Left ventricle myocardium inferior (tissue), 1 donor: ENCODE results near the gene RORB. TPM values are rescaled to one million over a fixed set of nuclear protein-coding genes. Genes with fewer than 3 reads are reported as not detected.
"Not testable (repeated sequence)": the region's sequence is repeated elsewhere in the genome, so short reads cannot be mapped to it uniquely, and the experiment has no call there.

Experiments used
- DNase-seq: peaks from one replicate; pipeline ENCODE4 v3.0.0-alpha.2; 2020
- H3K27ac ChIP-seq: fragments of 200-600 bp; replicated peaks from 2 replicates; pipeline ENCODE4 v1.8.0; 2021
- H3K27me3 ChIP-seq: fragments of 200-600 bp; 2 replicates; pipeline ENCODE4 v1.8.0; 2021; ENCODE audit warnings: low read depth
- H3K36me3 ChIP-seq: fragments of 200-600 bp; 2 replicates; pipeline ENCODE4 v1.8.0; 2021
- H3K4me1 ChIP-seq: fragments of 200-600 bp; 2 replicates; pipeline ENCODE4 v1.8.0; 2021
- H3K4me3 ChIP-seq: fragments of 200-600 bp; 2 replicates; pipeline ENCODE4 v1.8.0; 2021; ENCODE audit warnings: mild to moderate bottlenecking, moderate library complexity
- H3K9me3 ChIP-seq: fragments of 200-600 bp; replicated peaks from 2 replicates; pipeline ENCODE4 v1.8.0; 2021
- CTCF ChIP-seq: fragments of 200-600 bp; IDR thresholded peaks from 2 replicates; pipeline ENCODE4 v1.8.0; 2021; ENCODE audit warnings: antibody characterized with exemption, mild to moderate bottlenecking, borderline replicate concordance
- intact Hi-C: fragments of 100-400 bp; cut with micrococcal nuclease; formaldehyde crosslinking; loops from one replicate; pipeline ENCODE4 v1.11.0; 2022
- total RNA-seq: library from RNA; stranded (reverse); fragmentation: NEBNext Ultra II Directional; extraction: Animal tissue kit (Norgen Biotek cat#: 25700); gene quantifications from one replicate; pipeline ENCODE4 v1.2.1, GENCODE V29; 2021
- donor health status: DM: no; HTN: yes; CAD: no; lungs with severe emphysema.

RORB gene
- total RNA-seq, 1 donor from 2014 or later = 1.2 TPM

GRCh38 chr9:74528207-74528606 is 31.1 kb downstream of the RORB start:
- H3K27ac ChIP-seq = no peak overlapping the region
- no peaks in the 10 kb centered on the region for H3K27me3 ChIP-seq
- no peaks in the 10 kb centered on the region for H3K36me3 ChIP-seq
- H3K4me1 ChIP-seq = no peaks in the 10 kb centered on the region
- H3K9me3 ChIP-seq = no peaks in the 10 kb centered on the region
- intact Hi-C loops = no loop called here
- DNase-seq = no peak
- no peak for TF ChIP-seq CTCF
- no peak overlapping the region for H3K4me3 ChIP-seq

- H3K4me1 ChIP-seq, DNase-seq, H3K4me3 ChIP-seq, H3K36me3 ChIP-seq, H3K27me3 ChIP-seq, intact Hi-C loops, H3K9me3 ChIP-seq, H3K27ac ChIP-seq: not testable (repeated sequence)
Measured at GRCh38 chr9:74530458-74530857, 33.3 kb downstream of the RORB start.

GRCh38 chr9:74533253-74533652 is 36.1 kb downstream of the RORB start:
- Histone ChIP-seq H3K4me1 (no peaks in the 10 kb centered on the region), H3K9me3 (no peaks in the 10 kb centered on the region), H3K36me3 (no peaks in the 10 kb centered on the region), H3K27me3 (no peaks in the 10 kb centered on the region), H3K4me3 (no peak overlapping the region), H3K27ac (no peak overlapping the region)
- intact Hi-C loops = no loop called here
- no peak for DNase-seq
- TF ChIP-seq CTCF = no peak

- H3K4me1 ChIP-seq = no peaks in the 10 kb centered on the region
- intact Hi-C loops = no loop called here
- no peak for DNase-seq
- H3K27ac ChIP-seq = no peak overlapping the region
- H3K9me3 ChIP-seq = no peaks in the 10 kb centered on the region
- no peaks in the 10 kb centered on the region for H3K36me3 ChIP-seq
- H3K27me3 ChIP-seq = no peaks in the 10 kb centered on the region
- TF ChIP-seq CTCF = no peak
- no peak overlapping the region for H3K4me3 ChIP-seq
Measured at GRCh38 chr9:74534841-74535240, 37.7 kb downstream of the RORB start.

- no peaks in the 10 kb centered on the region for H3K36me3 ChIP-seq
- no peaks in the 10 kb centered on the region for H3K27me3 ChIP-seq
- no peak for DNase-seq
- no peaks in the 10 kb centered on the region for H3K9me3 ChIP-seq
- no peak overlapping the region for H3K27ac ChIP-seq
- no peak overlapping the region for H3K4me3 ChIP-seq
- TF ChIP-seq CTCF = no peak
- H3K4me1 ChIP-seq = no peaks in the 10 kb centered on the region
- intact Hi-C loops = no loop called here
Measured at GRCh38 chr9:74543145-74543544, 46.0 kb downstream of the RORB start.

GRCh38 chr9:74551266-74551665 is 54.1 kb downstream of the RORB start:
- Histone ChIP-seq H3K27me3 (no peaks in the 10 kb centered on the region), H3K36me3 (no peaks in the 10 kb centered on the region), H3K4me3 (no peak overlapping the region), H3K4me1 (peaks cover 3% of the 10 kb centered on the region), H3K27ac (no peak overlapping the region), H3K9me3 (no peaks in the 10 kb centered on the region)
- intact Hi-C loops = no loop called here
- no peak for TF ChIP-seq CTCF
- DNase-seq = no peak
